ENCODE results near the gene CYFIP1. TPM values are rescaled to one million over a fixed set of nuclear protein-coding genes. Genes with fewer than 3 reads are reported as not detected.

Gene CYFIP1
- total RNA-seq, 1 experiment from 2014 or later = 143 TPM

DNA sequence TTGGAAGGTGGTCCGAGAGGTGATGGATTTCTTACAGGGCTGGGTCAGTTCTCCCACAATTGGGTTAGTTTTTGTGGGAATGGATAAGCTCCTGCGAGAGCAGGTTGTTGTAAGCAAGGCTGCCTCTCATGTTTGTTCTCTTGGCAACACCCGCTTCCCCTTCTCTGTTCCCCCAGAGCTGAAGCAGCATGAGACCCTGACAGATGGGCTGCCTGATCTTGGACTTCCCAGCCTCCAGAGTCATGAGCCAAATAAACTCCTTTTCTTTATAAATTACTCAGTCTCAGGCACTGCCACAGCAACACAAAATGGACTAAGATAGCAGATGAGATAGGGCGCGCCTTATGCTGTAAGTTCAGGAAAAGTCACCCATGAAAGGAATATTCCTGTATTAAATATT, 103.1 kb downstream of the CYFIP1 start:
- Histone ChIP-seq H3K9ac (ENCODE audit: low read length) (no peak overlapping the region), H3K27me3 (ENCODE audit: insufficient read depth, low read length) (no peaks in the 10 kb centered on the region), H3K4me2 (ENCODE audit: low read length) (no peak overlapping the region), H3K4me1 (ENCODE audit: control insufficient read depth in 1 of 2, insufficient read depth in 2 of 2, low read length in 2 of 2) (no peaks in the 10 kb centered on the region), H3K79me2 (ENCODE audit: insufficient read depth, low read length) (peaks cover 4% of the 10 kb centered on the region; the same call in 1 of the 2 replicates), H3K4me3 (replicated peaks in 1 of 2; ENCODE audit: low read depth in 1 of 2, low read length in 2 of 2) (no peak overlapping the region), H3K36me3 (ENCODE audit: control insufficient read depth in 1 of 2, insufficient read depth in 2 of 2, low read length in 2 of 2) (peaks cover 15 to 19% of the 10 kb centered on the region in 2 experiments; a peak in 3 of 4 replicates), H3K9me2 (ENCODE audit: insufficient read depth) (no peaks in the 10 kb centered on the region), H2AFZ (ENCODE audit: low read depth, low read length, poor library complexity, severe bottlenecking) (no peak overlapping the region), H4K20me1 (ENCODE audit: insufficient read depth) (no peaks in the 10 kb centered on the region), H3K27ac (ENCODE audit: low read depth, low read length) (no peak overlapping the region), H3K9me3 (ENCODE audit: control insufficient read depth in 1 of 2, insufficient read depth in 1 of 2, low read depth in 1 of 2, low read length in 2 of 2) (no peaks in the 10 kb centered on the region)
- POLR2A ChIA-PET = no interaction called here
- BruUV-seq (replicated peaks) = no TSS peak
- RAD21 ChIA-PET (ENCODE audit: low non-redundant PET in 1 of 2, low total read pairs in 2 of 2, uncharacterized antibody in 2 of 2, unreplicated experiment in 2 of 2) = no interaction called here
- TF ChIP-seq ZBTB33 (IDR thresholded peaks at IDR 0.05; ENCODE audit: extremely low read depth, insufficient replicate concordance, low read length) = no peak
- TF ChIP-seq REST (IDR thresholded peaks at IDR 0.05; ENCODE audit: low read depth) = no peak
- no peak for TF ChIP-seq TCF7L2 (IDR thresholded peaks at IDR 0.05; ENCODE audit: borderline replicate concordance, extremely low read depth, insufficient read depth, insufficient read length)
- TF ChIP-seq POLR2AphosphoS5 (IDR thresholded peaks at IDR 0.05; ENCODE audit: low read depth, low read length) = no peak
- TF ChIP-seq CEBPB (IDR thresholded peaks at IDR 0.05; ENCODE audit: low read depth) = no peak
- no peak for TF ChIP-seq ZFX (IDR thresholded peaks at IDR 0.05)
- TF ChIP-seq ZNF274 (IDR thresholded peaks at IDR 0.05; ENCODE audit: low read depth, low read length) = no peak
- ATAC-seq (no peak), DNase-seq (ENCODE audit: low read depth, low spot score) (no peak)
- CTCF ChIA-PET = no interaction called here
- intact Hi-C loops (cut with micrococcal nuclease) = no loop called here

All from HCT116 (cell line).